ENCODE data around the gene NUBP2.
"Not testable (repeated sequence)": the region's sequence is repeated elsewhere in the genome, so short reads cannot be mapped to it uniquely, and the experiment has no call there.

NUBP2 gene

DNA sequence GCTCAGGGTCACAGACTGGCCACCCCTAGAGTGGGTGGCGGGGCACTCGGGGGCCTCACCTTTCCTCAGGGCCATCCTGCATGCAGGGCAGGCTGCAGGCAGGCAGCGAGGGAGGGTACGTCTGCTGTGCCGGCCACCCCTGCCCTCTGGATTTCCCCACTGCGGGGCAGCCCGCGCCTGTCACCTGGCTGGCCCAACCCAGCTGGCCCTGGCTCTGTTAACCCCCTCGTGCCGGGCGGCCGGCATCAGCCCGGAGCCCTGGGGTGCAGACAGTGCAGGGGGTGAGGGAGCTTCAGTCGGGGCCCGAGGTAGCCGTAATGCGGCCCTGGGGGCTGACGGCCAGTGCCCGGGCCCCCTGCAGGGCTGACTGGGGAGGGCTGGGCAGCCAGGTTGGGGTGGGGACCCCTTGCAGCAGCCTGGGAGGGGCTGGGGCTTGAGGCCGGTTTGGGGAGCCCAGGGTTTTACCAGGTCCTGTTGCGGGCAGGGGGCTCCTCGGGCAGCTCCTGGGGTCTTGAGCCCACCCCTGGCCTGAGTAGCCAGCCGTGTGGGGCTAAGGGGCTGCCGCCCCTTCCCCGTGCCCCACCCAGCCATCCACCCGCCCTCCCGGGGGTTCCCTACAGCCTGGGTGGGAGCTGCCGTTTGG lies 10.9 kb downstream of the NUBP2 start, which contains the start of gene IGFALS:
TSS of gene IGFALS (minus strand) at position 128 of the 643 bp plus-strand sequence. CDS start at position 75, 53 bp downstream.
- in situ Hi-C loops (cut with HindIII; ENCODE audit: low pct_unique_long_range_greater_than_20kb, low sequenced_read_pairs) = no loop called here
- TF ChIP-seq JUND (IDR thresholded peaks at IDR 0.05; ENCODE audit: low read depth) = no peak
- DNase-seq (ENCODE audit: low read depth in 1 of 2, low spot score in 1 of 2) = no peak

DNA sequence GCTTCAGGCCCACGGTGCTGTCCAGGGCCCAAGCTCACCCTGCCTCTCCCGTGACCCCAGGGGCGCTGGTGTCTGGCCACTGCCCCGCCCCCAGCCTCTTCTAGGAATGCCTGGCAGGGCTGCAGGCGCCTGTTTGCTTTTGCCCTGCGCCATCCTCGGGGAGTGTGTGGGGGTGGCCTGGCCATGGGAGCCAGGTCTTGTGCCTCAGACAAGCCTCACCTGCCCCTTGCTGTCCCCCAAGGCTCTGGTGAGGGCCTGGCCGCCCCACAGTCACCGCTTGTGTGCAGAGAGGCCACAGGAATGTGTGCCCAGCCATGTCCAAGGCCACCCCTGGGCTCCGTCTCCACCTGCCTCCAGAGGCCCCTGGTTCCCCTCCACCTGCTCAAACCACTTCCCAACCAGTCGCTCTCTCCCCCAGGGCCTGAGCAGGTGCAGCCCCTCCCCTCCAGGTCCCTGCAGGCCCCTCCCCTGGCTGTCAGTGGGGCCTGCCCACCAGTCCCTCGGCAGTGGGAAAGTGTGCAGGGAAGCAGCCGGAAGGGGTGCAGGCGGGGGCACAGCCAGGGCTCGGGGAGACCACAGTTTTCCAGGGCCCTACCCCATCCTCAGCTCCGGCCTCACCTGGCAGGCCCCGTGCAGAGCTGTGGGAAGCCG lies 11.6 kb downstream of the NUBP2 start:
- in situ Hi-C loops (cut with HindIII; ENCODE audit: low pct_unique_long_range_greater_than_20kb, low sequenced_read_pairs) = no loop called here
- no peak for TF ChIP-seq JUND (IDR thresholded peaks at IDR 0.05; ENCODE audit: low read depth)
- DNase-seq (ENCODE audit: low read depth in 1 of 2, low spot score in 1 of 2) = peak; percentile 58 to 72

DNA sequence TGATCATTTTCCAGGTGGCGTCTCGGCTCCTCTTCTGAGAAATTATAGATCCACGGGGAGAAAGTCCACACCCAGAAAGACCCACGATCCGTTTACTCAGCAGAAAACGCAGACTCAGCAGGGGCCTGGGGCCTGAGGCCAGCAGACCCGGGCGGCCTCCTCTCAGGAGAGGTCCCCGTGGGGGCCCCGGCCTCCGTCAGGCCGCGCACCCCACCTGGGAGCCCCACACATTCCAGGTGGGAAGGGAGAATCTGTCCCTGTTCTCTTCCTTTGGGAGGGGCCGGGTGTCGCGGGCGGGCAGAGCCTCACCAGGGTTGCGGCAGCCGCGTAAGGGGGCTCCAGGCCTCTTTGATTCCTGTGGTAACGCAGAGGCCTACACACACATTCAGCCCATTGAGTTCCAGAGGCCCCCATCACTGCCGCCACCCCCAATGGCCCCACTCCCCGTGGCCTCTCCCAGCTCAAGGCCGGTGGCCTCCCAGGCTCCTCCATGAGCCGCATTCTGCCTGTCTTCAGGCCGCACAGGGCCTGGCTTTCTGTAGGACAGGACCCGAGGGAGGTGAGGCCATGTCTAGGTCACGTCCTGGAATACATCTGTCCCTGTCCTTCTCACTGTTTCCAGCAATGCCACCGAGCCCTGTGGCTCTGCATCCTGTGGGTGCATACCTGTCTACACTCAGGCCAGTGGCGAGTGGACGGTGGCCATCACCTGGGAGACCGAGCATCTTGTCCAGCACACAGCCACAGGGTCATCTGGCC lies 12.3 kb downstream of the NUBP2 start:
- in situ Hi-C loops (cut with HindIII; ENCODE audit: low pct_unique_long_range_greater_than_20kb, low sequenced_read_pairs) = no loop called here
- no peak for DNase-seq (ENCODE audit: low read depth in 1 of 2, low spot score in 1 of 2)
- TF ChIP-seq JUND (IDR thresholded peaks at IDR 0.05; ENCODE audit: low read depth) = no peak

DNA sequence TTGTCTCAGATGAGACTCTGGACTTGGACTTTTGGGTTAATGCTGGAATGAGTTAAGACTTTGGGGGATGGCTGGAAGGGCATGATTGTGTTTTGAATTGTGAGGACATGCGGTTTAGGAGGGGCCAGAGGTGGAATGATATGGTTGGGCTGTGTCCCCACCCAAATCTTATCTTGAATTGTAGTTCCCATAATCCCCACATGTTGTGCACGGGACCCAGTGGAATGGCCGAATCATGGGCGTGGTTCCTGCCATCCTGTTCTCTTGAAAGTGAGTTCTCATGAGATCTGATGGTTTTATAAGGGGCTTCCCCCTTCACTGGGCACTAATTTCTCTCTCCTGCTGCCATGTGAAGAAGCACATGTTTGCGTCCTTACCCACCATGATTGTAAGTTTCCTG lies 16.5 kb downstream of the NUBP2 start:
- DNase-seq (ENCODE audit: low read depth in 1 of 2, low spot score in 1 of 2); in situ Hi-C loops (cut with HindIII; ENCODE audit: low pct_unique_long_range_greater_than_20kb, low sequenced_read_pairs): not testable (repeated sequence)

DNA sequence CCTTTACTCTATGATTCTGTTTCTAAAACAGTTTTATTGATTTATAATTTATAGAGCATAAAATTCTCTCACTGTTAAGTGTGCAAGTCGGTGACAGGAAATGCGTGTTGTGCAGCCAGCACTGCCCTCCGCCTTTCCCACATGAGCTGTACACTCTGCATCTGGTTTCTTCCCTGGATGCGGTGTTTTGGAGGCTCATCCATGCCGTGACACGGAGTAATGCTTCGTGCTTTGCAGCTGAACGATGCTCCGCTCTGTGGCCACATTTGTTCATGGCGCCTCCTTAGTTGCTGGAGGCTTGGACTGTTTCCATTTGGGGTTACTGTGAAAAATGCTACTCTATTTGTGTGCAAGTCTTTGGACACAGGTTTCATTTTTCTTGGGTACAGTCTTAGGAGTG lies 17.9 kb downstream of the NUBP2 start:
- TF ChIP-seq JUND (IDR thresholded peaks at IDR 0.05; ENCODE audit: low read depth) = no peak
- no peak for DNase-seq (ENCODE audit: low read depth in 1 of 2, low spot score in 1 of 2)
- in situ Hi-C loops (cut with HindIII; ENCODE audit: low pct_unique_long_range_greater_than_20kb, low sequenced_read_pairs) = no loop called here

DNA sequence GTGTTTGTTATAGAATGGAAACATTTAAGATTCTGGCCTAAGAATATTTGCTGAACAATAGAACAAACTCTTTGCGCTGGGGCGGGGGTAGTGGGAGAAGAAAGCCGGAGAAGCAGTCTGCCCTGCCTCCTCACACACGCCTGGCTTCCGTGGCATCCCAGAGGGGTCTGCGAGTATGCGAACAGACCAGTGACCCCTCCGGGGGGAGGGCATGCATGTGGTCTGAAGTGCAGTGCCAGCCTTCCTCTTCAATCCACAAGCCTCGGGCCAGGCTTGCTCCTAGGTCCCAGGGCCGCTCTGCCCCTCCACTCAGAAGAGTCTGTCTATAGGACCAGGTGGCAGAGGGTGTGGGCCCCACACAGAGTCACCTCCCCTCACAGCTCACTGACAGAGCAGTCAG lies 24.9 kb downstream of the NUBP2 start:
- in situ Hi-C loops (cut with HindIII; ENCODE audit: low pct_unique_long_range_greater_than_20kb, low sequenced_read_pairs) = no loop called here
- no peak for TF ChIP-seq JUND (IDR thresholded peaks at IDR 0.05; ENCODE audit: low read depth)
- DNase-seq (ENCODE audit: low read depth in 1 of 2, low spot score in 1 of 2) = no peak

DNA sequence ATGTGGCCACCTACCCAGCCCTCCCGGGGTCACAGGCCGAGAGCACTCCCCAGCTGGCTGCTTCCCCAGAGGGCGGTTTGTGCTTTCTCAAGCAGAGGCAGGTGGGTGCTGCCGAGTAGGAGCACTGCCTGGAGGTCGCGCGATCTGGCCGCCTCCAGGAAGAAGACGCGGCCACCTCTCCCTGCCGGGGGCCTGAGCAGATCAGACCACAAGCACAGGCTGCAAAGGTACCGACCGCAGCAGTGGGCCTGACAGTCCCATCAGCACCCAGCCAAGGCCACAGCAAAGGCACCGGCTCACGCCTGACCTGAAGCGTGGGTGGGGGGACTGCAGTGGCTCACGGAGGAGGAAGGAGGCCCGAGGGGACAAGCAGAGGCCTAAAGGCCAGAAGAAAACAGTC lies 25.9 kb downstream of the NUBP2 start:
- DNase-seq (ENCODE audit: low read depth in 1 of 2, low spot score in 1 of 2) = no peak
- in situ Hi-C loops (cut with HindIII; ENCODE audit: low pct_unique_long_range_greater_than_20kb, low sequenced_read_pairs) = no loop called here
- TF ChIP-seq JUND (IDR thresholded peaks at IDR 0.05; ENCODE audit: low read depth) = no peak

DNA sequence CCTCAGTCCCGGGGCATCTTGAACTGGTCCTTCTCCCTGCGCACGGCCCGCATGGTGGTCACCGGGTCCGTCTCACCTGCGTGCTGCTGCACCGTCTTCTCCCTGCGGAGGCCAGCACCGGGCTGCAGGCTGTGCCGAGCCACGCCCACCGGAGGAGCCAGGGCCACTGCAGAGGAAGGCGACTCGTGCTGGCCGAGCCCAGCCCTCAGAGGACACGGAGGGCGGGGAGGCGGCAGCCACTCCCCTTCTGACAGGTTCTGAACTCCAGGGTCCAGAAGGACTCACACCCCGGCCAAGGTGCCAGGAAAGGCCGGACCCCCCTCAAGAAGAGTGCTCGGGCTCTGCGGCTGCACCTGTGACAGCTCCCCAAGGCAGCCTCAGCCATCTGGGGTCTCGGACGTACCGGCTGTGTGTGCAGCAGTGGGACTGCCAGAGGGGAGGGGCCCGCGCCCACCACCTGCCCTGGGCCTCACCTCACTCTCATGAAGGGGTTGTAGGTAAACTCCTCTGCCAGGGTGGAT lies 26.6 kb downstream of the NUBP2 start:
- no peak for DNase-seq (ENCODE audit: low read depth in 1 of 2, low spot score in 1 of 2)
- in situ Hi-C loops (cut with HindIII; ENCODE audit: low pct_unique_long_range_greater_than_20kb, low sequenced_read_pairs) = no loop called here
- no peak for TF ChIP-seq JUND (IDR thresholded peaks at IDR 0.05; ENCODE audit: low read depth)

DNA sequence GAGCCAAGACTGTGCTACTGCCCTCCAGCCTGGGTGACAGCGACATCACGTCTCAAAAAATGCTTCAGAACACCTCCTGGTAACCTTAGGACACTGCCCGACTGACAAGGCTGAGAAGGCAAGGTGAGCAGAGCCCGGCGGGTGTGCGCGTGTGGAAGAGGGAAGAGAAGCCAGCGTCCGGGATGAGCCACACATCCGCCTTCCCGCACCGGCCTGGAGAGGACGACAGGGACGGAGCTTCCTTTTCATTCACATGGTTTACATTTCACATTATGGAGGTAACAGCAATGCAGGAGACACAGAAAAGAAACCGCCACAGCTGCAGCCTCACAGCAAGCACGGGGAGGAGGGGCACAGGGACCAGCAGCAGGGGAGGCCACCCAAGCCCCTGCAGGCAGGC lies 27.3 kb downstream of the NUBP2 start:
- no peak for DNase-seq (ENCODE audit: low read depth in 1 of 2, low spot score in 1 of 2)
- in situ Hi-C loops (cut with HindIII; ENCODE audit: low pct_unique_long_range_greater_than_20kb, low sequenced_read_pairs) = no loop called here
- no peak for TF ChIP-seq JUND (IDR thresholded peaks at IDR 0.05; ENCODE audit: low read depth)

DNA sequence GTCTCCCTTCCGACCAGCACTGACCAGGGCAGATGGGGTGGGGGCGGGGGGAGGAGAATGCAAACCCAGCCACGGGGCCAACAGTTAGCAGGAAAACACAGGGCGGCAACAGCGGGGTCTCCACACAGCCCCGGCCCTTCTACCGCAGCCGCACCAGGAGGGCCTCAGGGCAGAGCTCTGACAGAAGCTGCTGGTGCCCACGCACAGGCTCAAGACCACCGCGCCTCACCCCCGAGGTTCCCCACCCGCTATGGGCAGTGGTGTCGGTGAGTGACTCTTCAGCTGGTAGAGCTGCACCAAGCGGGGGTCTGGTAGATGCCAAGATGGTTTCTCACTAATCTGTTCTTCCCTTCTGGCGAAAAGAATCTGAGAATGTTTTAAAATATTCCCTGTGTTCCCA lies 27.8 kb downstream of the NUBP2 start:
- TF ChIP-seq JUND (IDR thresholded peaks at IDR 0.05; ENCODE audit: low read depth) = no peak
- DNase-seq (ENCODE audit: low read depth in 1 of 2, low spot score in 1 of 2) = no peak
- in situ Hi-C loops (cut with HindIII; ENCODE audit: low pct_unique_long_range_greater_than_20kb, low sequenced_read_pairs) = no loop called here

DNA sequence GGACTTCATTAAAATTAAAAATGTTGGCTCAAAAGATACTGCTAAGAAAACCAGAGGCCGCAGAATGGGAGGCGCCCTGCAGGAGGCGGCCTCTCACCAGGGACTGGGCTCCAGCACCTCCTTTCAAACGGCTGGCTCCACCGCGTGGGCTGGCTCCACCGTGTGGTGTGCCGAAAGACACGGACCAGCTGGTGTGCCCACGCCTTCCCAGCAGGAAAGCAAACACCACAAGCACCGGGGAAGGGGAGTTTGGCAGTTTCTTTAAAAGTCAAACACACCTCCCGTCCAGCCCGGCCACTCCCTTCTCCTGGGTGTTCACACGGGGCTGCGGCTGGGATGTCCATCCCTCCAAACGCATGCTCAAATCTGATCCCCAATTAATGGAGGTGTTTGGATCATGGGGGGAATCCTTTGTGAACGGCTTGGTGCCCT lies 30.0 kb downstream of the NUBP2 start:
- DNase-seq (ENCODE audit: low read depth in 1 of 2, low spot score in 1 of 2) = peak; percentile 74 to 88
- in situ Hi-C loops (cut with HindIII; ENCODE audit: low pct_unique_long_range_greater_than_20kb, low sequenced_read_pairs) = no loop called here
- TF ChIP-seq JUND (IDR thresholded peaks at IDR 0.05; ENCODE audit: low read depth) = no peak

DNA sequence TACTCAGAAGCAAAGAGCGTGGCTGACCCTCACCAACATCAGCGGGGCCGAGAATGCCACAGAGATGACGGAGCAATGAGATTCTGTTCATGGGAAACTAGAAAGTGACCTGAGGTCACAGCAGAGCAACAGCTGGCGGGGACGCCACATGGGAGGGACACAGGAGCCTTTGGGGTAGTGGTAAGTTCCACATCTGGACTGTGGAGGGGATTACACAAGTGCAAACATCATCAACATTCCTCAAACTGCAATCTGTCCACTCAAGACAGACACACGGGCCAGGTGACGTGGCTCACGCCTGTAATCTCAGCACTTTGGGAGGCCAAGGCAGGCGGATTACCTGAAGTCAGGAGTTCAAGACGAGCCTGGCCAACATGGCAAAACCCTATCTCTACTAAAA lies 32.7 kb downstream of the NUBP2 start:
- in situ Hi-C loops (cut with HindIII; ENCODE audit: low pct_unique_long_range_greater_than_20kb, low sequenced_read_pairs) = no loop called here

More for the DNA sequence above, 32.7 kb downstream of the NUBP2 start:
- no peak for TF ChIP-seq JUND (IDR thresholded peaks at IDR 0.05; ENCODE audit: low read depth)
- DNase-seq (ENCODE audit: low read depth in 1 of 2, low spot score in 1 of 2) = no peak
